Left lung (tissue), 10 donors: Measurements from ENCODE around the gene CD101. TPM values are rescaled to one million over a fixed set of nuclear protein-coding genes. Genes with fewer than 3 reads are reported as not detected.
A peak's percentile ranks its signal among the peaks of the same experiment; 100 is the strongest.

Experiments
- ATAC-seq: fragments of 200-7000 bp; cut with Tn5 transposase; one replicate; pipeline ENCODE4 v1.9.1; 2020; ENCODE audit warnings: moderate library complexity
- DNase-seq, 4 donors: peaks; one replicate each; pipeline ENCODE4 v3.0.0-alpha.2; 2013 to 2020
- H3K27ac ChIP-seq, 2 donors: fragments of 200-600 bp; sonication (generic) in 1 of 2; one replicate each; pipeline versions ENCODE4 v1.5.0 to v1.8.0; 2020 to 2021
- H3K27me3 ChIP-seq, 2 donors: fragments of 200-600 bp; sonication (generic) in 1 of 2; one replicate each; pipeline versions ENCODE4 v1.5.0 to v1.8.0; 2020 to 2021
- H3K36me3 ChIP-seq, 2 donors: fragments of 200-600 bp; sonication (generic) in 1 of 2; one replicate each; pipeline versions ENCODE4 v1.5.0 to v1.8.0; 2020 to 2021
- H3K4me1 ChIP-seq, 2 donors: fragments of 200-600 bp; one replicate each; pipeline ENCODE4 v1.8.0; 2021
- H3K4me3 ChIP-seq, 2 donors: fragments of 200-600 bp; sonication (generic) in 1 of 2; one replicate each; pipeline versions ENCODE4 v1.5.0 to v1.8.0; 2020 to 2021; ENCODE audit warnings: mild to moderate bottlenecking in 1 of 2
- H3K9me3 ChIP-seq, 2 donors: fragments of 200-600 bp; sonication (generic) in 1 of 2; one replicate each; pipeline versions ENCODE4 v1.5.0 to v1.8.0; 2020 to 2021
- intact Hi-C, 2 donors: fragments of 100-400 bp; cut with DNase I; formaldehyde crosslinking; loops; one replicate each; pipeline versions ENCODE4 v1.11.2 to v1.14.2; 2022
- polyA plus RNA-seq, 6 donors: library from polyadenylated mRNA; unstranded; fragments of 120-200 nt; gene quantifications; one replicate each; pipeline ENCODE4 v1.2.1, GENCODE V29; 2013; ENCODE audit not compliant: insufficient read length in 6 of 6
- total RNA-seq, 2 donors: library from RNA; stranded (reverse); fragmentation: NEBNext Ultra II Directional; extraction: Animal tissue kit (Norgen Biotek cat#: 25700); gene quantifications; one replicate each; pipeline ENCODE4 v1.2.1, GENCODE V29; 2021
- TF ChIP-seq, protein P1 (sequence below), 2 donors: fragments of 200-600 bp; sonication (generic) in 1 of 2; IDR thresholded peaks; one replicate each; pipeline versions ENCODE4 v1.5.0 to v1.8.0; 2021; ENCODE audit warnings: antibody characterized with exemption in 2 of 2
- donor health status: DM: no; HTN: yes; CAD: no.
- donor health status: DM: no; HTN: no; CAD: no.

CD101 gene
- total and polyA plus RNA-seq, 8 donors: 1.7 to 8.3 (median 2.5) TPM

DNA sequence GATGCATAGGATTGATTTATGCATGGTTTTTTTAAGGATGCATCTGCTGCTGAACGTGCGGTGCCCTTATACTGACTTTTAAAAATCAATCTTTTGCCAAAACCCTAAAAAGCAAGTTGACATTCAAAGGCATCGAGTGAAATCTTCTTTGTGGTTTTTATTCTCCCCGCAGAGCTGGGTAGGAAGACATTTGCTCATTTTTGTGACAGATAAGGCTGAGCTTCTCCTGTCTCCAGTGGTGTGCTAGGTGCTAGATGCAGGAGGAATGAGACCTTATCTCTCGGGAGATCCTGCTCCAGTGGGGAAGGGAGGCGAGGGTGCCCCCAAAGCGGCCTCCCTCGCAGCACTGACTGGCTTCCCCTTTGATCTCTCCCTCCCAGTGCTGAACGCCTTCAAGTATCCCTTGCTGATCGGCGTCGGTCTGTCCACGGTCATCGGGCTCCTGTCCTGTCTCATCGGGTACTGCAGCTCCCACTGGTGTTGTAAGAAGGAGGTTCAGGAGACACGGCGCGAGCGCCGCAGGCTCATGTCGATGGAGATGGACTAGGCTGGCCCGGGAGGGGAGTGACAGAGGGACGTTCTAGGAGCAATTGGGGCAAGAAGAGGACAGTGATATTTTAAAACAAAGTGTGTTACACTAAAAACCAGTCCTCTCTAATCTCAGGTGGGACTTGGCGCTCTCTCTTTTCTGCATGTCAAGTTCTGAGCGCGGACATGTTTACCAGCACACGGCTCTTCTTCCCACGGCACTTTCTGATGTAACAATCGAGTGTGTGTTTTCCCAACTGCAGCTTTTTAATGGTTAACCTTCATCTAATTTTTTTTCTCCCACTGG, 14.9 kb upstream of the CD101 start:
- Histone ChIP-seq H3K27ac (no peak overlapping the region), H3K9me3 (no peaks in the 10 kb centered on the region), H3K4me1 (peaks cover 5 to 25% of the 10 kb centered on the region in 2 donors), H3K36me3 (no peaks in the 10 kb centered on the region), H3K27me3 (no peaks in the 10 kb centered on the region), H3K4me3 (no peak overlapping the region)
- intact Hi-C loops: no loop called here
- DNase-seq (peak in 1 of 4 donors; percentile 76), ATAC-seq (no peak)
- TF ChIP-seq, protein P1, sequence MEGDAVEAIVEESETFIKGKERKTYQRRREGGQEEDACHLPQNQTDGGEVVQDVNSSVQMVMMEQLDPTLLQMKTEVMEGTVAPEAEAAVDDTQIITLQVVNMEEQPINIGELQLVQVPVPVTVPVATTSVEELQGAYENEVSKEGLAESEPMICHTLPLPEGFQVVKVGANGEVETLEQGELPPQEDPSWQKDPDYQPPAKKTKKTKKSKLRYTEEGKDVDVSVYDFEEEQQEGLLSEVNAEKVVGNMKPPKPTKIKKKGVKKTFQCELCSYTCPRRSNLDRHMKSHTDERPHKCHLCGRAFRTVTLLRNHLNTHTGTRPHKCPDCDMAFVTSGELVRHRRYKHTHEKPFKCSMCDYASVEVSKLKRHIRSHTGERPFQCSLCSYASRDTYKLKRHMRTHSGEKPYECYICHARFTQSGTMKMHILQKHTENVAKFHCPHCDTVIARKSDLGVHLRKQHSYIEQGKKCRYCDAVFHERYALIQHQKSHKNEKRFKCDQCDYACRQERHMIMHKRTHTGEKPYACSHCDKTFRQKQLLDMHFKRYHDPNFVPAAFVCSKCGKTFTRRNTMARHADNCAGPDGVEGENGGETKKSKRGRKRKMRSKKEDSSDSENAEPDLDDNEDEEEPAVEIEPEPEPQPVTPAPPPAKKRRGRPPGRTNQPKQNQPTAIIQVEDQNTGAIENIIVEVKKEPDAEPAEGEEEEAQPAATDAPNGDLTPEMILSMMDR (IDR thresholded peaks at IDR 0.05): no peak

DNA sequence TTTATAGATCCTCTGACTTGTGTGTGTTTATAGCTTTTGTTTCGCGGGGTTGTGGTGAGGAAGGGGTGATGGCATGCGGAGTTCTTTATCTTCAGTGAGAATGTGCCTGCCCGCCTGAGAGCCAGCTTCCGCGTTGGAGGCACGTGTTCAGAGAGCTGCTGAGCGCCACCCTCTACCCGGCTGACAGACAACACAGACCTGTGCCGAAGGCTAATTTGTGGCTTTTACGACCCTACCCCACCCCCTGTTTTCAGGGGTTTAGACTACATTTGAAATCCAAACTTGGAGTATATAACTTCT, 14.4 kb upstream of the CD101 start:
- no peak overlapping the region for H3K4me3 ChIP-seq
- intact Hi-C loops: no loop called here

DNA sequence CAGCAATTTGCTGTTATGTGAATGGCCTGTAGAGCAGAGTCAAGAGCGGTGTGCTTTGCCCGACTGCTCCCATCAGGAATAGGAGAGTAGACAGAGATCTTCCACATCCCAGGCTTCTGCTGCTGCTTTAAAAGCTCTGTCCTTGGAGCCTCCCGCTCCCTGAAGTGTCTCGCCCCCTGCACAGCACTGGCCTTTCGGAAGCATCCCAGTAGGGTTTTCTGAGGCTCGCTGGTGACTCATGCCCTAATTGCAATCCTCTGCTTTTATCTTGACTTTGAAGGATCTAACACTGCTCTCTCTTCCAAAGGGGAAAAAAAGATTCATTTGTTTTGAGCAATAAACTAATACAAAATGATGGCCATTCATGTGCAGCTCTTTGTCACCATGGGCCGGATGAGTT, 13.3 kb upstream of the CD101 start:
- TF ChIP-seq, protein P1 (IDR thresholded peaks at IDR 0.05): no peak
- intact Hi-C loops: no loop called here
- H3K36me3 ChIP-seq: no peaks in the 10 kb centered on the region

More for the DNA sequence above, 14.4 kb upstream of the CD101 start:
- TF ChIP-seq, protein P1 (IDR thresholded peaks at IDR 0.05): no peak
- Histone ChIP-seq H3K27ac (no peak overlapping the region), H3K9me3 (no peaks in the 10 kb centered on the region), H3K27me3 (no peaks in the 10 kb centered on the region), H3K36me3 (no peaks in the 10 kb centered on the region), H3K4me1 (peaks cover 5 to 31% of the 10 kb centered on the region in 2 donors)
- ATAC-seq (no peak), DNase-seq (peak in 1 of 4 donors; percentile 84)

DNA sequence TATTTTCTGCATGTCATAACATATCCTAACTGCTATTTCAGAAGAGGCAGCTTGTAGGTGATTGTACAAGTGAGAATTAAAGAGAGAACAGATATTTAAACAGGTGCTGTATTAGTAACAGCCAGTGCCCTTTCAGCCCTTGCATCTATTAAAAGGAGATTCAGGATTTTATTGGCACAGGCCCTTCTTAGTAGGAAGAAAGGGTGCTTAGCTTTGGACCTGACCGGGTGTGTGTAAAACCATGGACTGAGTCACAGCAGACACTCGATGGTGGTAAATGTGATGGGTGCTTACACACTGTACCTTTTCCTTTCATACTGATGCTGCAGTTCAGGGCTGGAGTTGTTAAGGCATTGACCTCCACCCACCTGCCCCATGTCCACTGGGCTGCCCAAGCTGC, 12.7 kb upstream of the CD101 start:
- ATAC-seq (peak; percentile 63), DNase-seq (no peak)
- intact Hi-C loops: no loop called here
- H3K27me3 ChIP-seq: no peaks in the 10 kb centered on the region
- H3K4me3 ChIP-seq: no peak overlapping the region
- peak overlapping the region in 1 of 2 donors; percentile 28 for H3K27ac ChIP-seq
- H3K9me3 ChIP-seq: no peaks in the 10 kb centered on the region
- TF ChIP-seq, protein P1 (IDR thresholded peaks at IDR 0.05): no peak
- no peaks in the 10 kb centered on the region for H3K36me3 ChIP-seq
- H3K4me1 ChIP-seq: peaks cover 5 to 41% of the 10 kb centered on the region in 2 donors

More for the DNA sequence above, 13.3 kb upstream of the CD101 start:
- no peak for DNase-seq
- Histone ChIP-seq H3K27me3 (no peaks in the 10 kb centered on the region), H3K4me3 (no peak overlapping the region), H3K4me1 (peaks cover 5 to 40% of the 10 kb centered on the region in 2 donors), H3K27ac (no peak overlapping the region), H3K9me3 (no peaks in the 10 kb centered on the region)
- ATAC-seq: peak; percentile 37

DNA sequence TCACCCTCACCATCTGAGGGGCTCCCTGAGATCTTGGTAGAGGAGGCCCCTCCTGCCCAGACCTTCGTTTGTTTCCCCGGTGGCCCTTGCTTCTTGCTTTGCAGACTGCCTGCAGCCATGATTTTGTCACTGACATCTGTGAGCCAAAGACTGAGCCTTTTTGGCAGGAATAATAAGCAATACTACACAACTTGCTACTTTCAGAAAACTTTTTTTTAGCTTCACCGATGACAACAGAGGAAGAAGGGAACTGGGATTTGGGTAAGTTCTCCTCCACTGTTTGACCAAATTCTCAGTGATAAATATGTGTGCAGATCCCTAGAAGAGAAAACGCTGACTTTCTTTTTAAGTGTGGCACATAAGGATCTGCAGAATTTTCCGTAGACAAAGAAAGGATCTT, 11.7 kb upstream of the CD101 start:
- TF ChIP-seq, protein P1 (IDR thresholded peaks at IDR 0.05): no peak
- no peak overlapping the region for H3K4me3 ChIP-seq
- no peaks in the 10 kb centered on the region for H3K36me3 ChIP-seq
- no peaks in the 10 kb centered on the region for H3K27me3 ChIP-seq
- peaks cover 5 to 47% of the 10 kb centered on the region in 2 donors for H3K4me1 ChIP-seq
- no peaks in the 10 kb centered on the region for H3K9me3 ChIP-seq
- ATAC-seq: no peak
- intact Hi-C loops: no loop called here
- no peak for DNase-seq
- no peak overlapping the region for H3K27ac ChIP-seq
